Mesenchymal stem cell (in vitro differentiated cells and primary cell): Measurements from ENCODE around the gene GMPPA.

Experiments used
- DNase-seq: peaks from one replicate; pipeline ENCODE4 v3.0.0-alpha.2; 2013
- H2AFZ ChIP-seq: one replicate; pipeline ENCODE4 v1.6.1; 2013; ENCODE audit warnings: low read depth, mild to moderate bottlenecking, control low read depth, inconsistent platforms, low read length, moderate library complexity
- H2AK5ac ChIP-seq: 2 replicates; pipeline ENCODE4 v1.6.1; 2013; ENCODE audit warnings: low read length, moderate library complexity, mild to moderate bottlenecking, inconsistent platforms; ENCODE audit not compliant: severe bottlenecking
- H2BK120ac ChIP-seq: one replicate; pipeline ENCODE4 v1.6.1; 2013; ENCODE audit warnings: low read depth, mild to moderate bottlenecking, inconsistent platforms, low read length, moderate library complexity
- H2BK12ac ChIP-seq, 2 experiments: one replicate each; pipeline ENCODE4 v1.6.1; 2013; ENCODE audit warnings: inconsistent platforms in 2 of 2, low read length in 2 of 2, mild to moderate bottlenecking in 2 of 2, moderate library complexity in 2 of 2, control low read depth in 1 of 2
- H2BK15ac ChIP-seq: one replicate; pipeline ENCODE4 v1.6.1; 2013; ENCODE audit warnings: mild to moderate bottlenecking, low read depth, inconsistent platforms; ENCODE audit not compliant: poor library complexity, severe bottlenecking
- H2BK5ac ChIP-seq: 2 replicates; pipeline ENCODE4 v1.6.1; 2013; ENCODE audit warnings: low read depth, mild to moderate bottlenecking, low read length, control low read depth, inconsistent platforms; ENCODE audit not compliant: poor library complexity, severe bottlenecking
- H3K14ac ChIP-seq, 2 experiments: one replicate each; pipeline ENCODE4 v1.6.1; 2013; ENCODE audit warnings: inconsistent platforms in 2 of 2, low read length in 2 of 2, control low read depth in 1 of 2, mild to moderate bottlenecking in 1 of 2, moderate library complexity in 1 of 2
- H3K18ac ChIP-seq, 2 experiments: one replicate each; pipeline ENCODE4 v1.6.1; 2013; ENCODE audit warnings: inconsistent platforms in 2 of 2, low read length in 2 of 2, control low read depth in 1 of 2, low read depth in 1 of 2, mild to moderate bottlenecking in 1 of 2
- H3K23ac ChIP-seq, 2 experiments: one replicate each; pipeline ENCODE4 v1.6.1; 2013; ENCODE audit warnings: inconsistent platforms in 2 of 2, low read length in 2 of 2, mild to moderate bottlenecking in 2 of 2, moderate library complexity in 2 of 2, control low read depth in 1 of 2
- H3K27ac ChIP-seq: 2 replicates; pipeline ENCODE4 v1.5.1; 2013; ENCODE audit warnings: mild to moderate bottlenecking, moderate library complexity, low read length, control low read depth, inconsistent platforms; ENCODE audit not compliant: poor library complexity, severe bottlenecking
- H3K27me3 ChIP-seq, 2 experiments: 2 replicates each; pipeline versions ENCODE4 v1.6.1 to v1.7.0; 2013; ENCODE audit warnings: low read length in 2 of 2, mild to moderate bottlenecking in 2 of 2, moderate library complexity in 2 of 2, control low read depth in 1 of 2, inconsistent platforms in 1 of 2; ENCODE audit not compliant: control insufficient read depth in 1 of 2, insufficient read depth in 1 of 2
- H3K36me3 ChIP-seq, 2 experiments: 2 replicates each; pipeline versions ENCODE4 v1.6.1 to v1.7.0; 2013; ENCODE audit warnings: low read length in 2 of 2, control low read depth in 1 of 2, inconsistent platforms in 1 of 2, low read depth in 1 of 2, mild to moderate bottlenecking in 1 of 2; ENCODE audit not compliant: insufficient read depth in 2 of 2, control insufficient read depth in 1 of 2
- H3K4ac ChIP-seq, 2 experiments: one replicate each; pipeline ENCODE4 v1.6.1; 2013; ENCODE audit warnings: inconsistent platforms in 2 of 2, low read length in 2 of 2, mild to moderate bottlenecking in 2 of 2, moderate library complexity in 2 of 2, control low read depth in 1 of 2, low read depth in 1 of 2
- H3K4me1 ChIP-seq: 2 replicates; pipeline ENCODE4 v1.6.1; 2013; ENCODE audit warnings: low read depth, low read length, control low read depth; ENCODE audit not compliant: control insufficient read depth, insufficient read depth
- H3K4me2 ChIP-seq: 2 replicates; pipeline ENCODE4 v1.6.1; 2013; ENCODE audit warnings: low read length, mild to moderate bottlenecking, inconsistent platforms; ENCODE audit not compliant: poor library complexity, severe bottlenecking
- H3K4me3 ChIP-seq, 2 experiments: 2 replicates each; pipeline versions ENCODE4 v1.5.1 to v1.7.0; 2013; ENCODE audit warnings: low read length in 2 of 2, mild to moderate bottlenecking in 2 of 2, control low read depth in 1 of 2, low read depth in 1 of 2; ENCODE audit not compliant: insufficient read depth in 1 of 2
- H3K79me1 ChIP-seq: replicated peaks from 2 replicates; pipeline ENCODE4 v1.6.1; 2013; ENCODE audit warnings: mild to moderate bottlenecking, control low read depth, low read length, inconsistent platforms; ENCODE audit not compliant: poor library complexity, severe bottlenecking
- H3K9ac ChIP-seq: 2 replicates; pipeline ENCODE4 v1.7.0; 2013; ENCODE audit warnings: mild to moderate bottlenecking, low read length, moderate library complexity
- H3K9me3 ChIP-seq: 2 replicates; pipeline ENCODE4 v1.7.0; 2013; ENCODE audit warnings: mild to moderate bottlenecking, low read length; ENCODE audit not compliant: control insufficient read depth
- H4K8ac ChIP-seq: one replicate; pipeline ENCODE4 v1.6.1; 2013; ENCODE audit warnings: inconsistent platforms, mild to moderate bottlenecking, low read length, moderate library complexity
- H4K91ac ChIP-seq: one replicate; pipeline ENCODE4 v1.6.1; 2013; ENCODE audit warnings: mild to moderate bottlenecking, low read length, inconsistent platforms
- WGBS: methylation state at CpG from one replicate; pipeline ENCODE4 v1.1.7; 2013; ENCODE audit warnings: mixed read lengths; 5-methylcytosine and 5-hydroxymethylcytosine counted together

The GMPPA gene

DNA sequence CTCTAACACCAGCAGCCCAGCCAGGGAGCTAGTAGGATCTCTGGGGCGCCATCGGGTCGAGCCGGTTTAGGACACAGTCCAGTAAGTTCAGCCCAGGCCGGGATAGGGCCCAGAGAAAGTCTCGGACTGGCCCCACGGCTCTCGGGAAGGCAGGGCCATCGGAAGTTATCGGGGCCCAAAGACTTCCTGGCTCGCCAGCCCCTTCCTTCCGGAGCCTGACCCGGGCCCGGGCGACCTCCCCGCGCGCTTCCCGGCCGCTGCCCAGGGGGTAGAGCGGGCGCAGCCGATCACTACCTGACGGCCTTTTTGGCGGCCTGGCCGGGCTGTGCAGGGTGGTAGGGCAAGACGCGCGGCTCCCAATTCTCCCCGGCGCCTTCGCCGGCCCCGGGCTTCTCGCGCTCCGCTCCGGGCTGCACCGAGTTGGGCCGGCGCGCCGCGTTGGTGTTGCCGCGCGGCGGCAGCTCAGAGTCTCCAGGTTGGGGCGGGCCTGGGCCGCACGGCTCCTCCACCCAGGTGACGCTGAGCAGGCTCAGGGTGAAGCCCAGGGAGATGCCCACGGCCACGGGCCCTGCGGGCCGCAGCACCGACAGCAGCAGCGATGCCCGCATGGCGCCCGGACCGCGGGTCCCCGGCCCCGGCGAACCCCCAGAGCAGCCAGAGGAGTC lies 44.4 kb downstream of the GMPPA start:
- peak overlapping the region in 1 of 2 experiments; percentile 22 for H3K14ac ChIP-seq
- H3K27me3 ChIP-seq, result peaks cover 0 to 3% of the 10 kb centered on the region in 2 experiments
- peak overlapping the region; percentile 53 for H4K8ac ChIP-seq
- H2AK5ac ChIP-seq, result no peak overlapping the region
- H4K91ac ChIP-seq, result peak overlapping the region; percentile 79
- DNase-seq, result peak; percentile 57
- H3K4me1 ChIP-seq, result peaks cover 35% of the 10 kb centered on the region
- H3K4me3 ChIP-seq, result peak overlapping the region; percentile 84 to 95
- peak overlapping the region; percentile 94 for H3K9ac ChIP-seq
- no peaks in the 10 kb centered on the region for H3K9me3 ChIP-seq
- WGBS, result under 1% methylated on average over 62 of the region's 66 CpGs
- peaks cover 41 to 44% of the 10 kb centered on the region in 2 experiments for H3K36me3 ChIP-seq
- no peak overlapping the region for H3K23ac ChIP-seq
- peak overlapping the region; percentile 93 for H2BK15ac ChIP-seq
- no peak overlapping the region for H3K4ac ChIP-seq
- H2AFZ ChIP-seq, result peak overlapping the region; percentile 49
- peak overlapping the region; percentile 83 for H2BK120ac ChIP-seq
- no peak overlapping the region for H2BK5ac ChIP-seq
- peak overlapping the region; percentile 37 to 84 for H3K18ac ChIP-seq
- H3K4me2 ChIP-seq, result peak overlapping the region; percentile 85
- H3K79me1 ChIP-seq, result peaks cover 26% of the 10 kb centered on the region
- peak overlapping the region; percentile 63 for H3K27ac ChIP-seq
- H2BK12ac ChIP-seq, result no peak overlapping the region

DNA sequence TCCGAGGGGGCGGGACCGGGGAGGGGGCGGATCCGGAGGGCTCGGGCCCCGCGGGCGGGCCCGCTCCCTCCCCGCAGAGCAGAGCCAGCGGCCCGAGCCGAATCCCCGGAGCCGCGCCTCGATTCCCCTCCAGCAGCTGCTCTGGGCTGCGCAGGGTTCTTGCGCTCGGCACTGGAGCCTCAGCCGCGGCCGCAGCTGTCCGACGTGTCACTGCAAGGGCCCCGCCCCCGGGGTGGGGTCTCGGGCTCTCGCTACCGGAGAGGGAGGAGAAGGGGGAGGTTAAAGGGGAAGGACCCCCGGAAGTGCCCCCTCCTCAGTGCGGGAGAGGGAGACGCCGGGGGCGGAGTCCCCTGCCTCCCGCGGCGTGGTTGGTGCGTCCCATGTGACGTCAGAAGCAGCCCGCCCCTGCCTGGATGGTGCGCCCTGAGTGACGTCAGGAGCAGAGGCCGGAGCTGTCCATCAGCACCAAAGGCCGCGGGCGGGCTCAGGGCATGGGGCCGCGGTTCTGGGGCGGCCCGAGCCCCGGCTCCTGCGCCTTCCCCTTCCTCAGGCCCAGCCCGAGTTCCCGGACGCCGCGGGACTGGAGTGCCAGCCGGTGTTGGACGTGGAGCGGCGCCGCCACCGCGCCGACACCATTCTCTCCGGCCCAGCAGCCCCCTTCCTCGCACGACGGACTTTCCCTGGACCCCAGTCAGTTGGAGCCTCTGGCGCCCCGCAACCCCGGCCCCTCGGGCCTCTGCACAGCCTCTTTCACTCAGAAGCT lies 45.1 kb downstream of the GMPPA start, which contains the start of the genes CHPF and TMEM198:
Gene CHPF (minus strand): TSS at position 214 of the 763 bp plus-strand sequence. CDS start 271 bp downstream, outside the sequence.
Gene TMEM198 (plus strand): TSS at position 433 of the 763 bp plus-strand sequence. CDS start 700 bp downstream, outside the sequence.
- Histone ChIP-seq H3K27me3 (peaks cover 0 to 3% of the 10 kb centered on the region in 2 experiments), H3K36me3 (peaks cover 39 to 45% of the 10 kb centered on the region in 2 experiments), H2AFZ (peak within 1 kb of the TSS; percentile 49), H2AK5ac (no peak within 1 kb of the TSS), H3K9ac (peak within 1 kb of the TSS; percentile 94), H2BK15ac (peak within 1 kb of the TSS; percentile 93), H3K79me1 (peaks cover 26% of the 10 kb centered on the region), H3K18ac (peak within 1 kb of the TSS; percentile 37 to 84), H4K8ac (peak within 1 kb of the TSS; percentile 53), H3K14ac (peak within 1 kb of the TSS in 1 of 2 experiments; percentile 22), H3K4ac (no peak within 1 kb of the TSS), H3K4me2 (peak within 1 kb of the TSS; percentile 93), H2BK120ac (peak within 1 kb of the TSS; percentile 83), H4K91ac (peak within 1 kb of the TSS; percentile 79), H3K9me3 (no peaks in the 10 kb centered on the region), H3K27ac (peak within 1 kb of the TSS; percentile 63), H3K4me1 (peaks cover 28% of the 10 kb centered on the region), H3K23ac (peak within 1 kb of the TSS in 1 of 2 experiments; percentile 49), H3K4me3 (peak within 1 kb of the TSS; percentile 84 to 95), H2BK5ac (no peak within 1 kb of the TSS), H2BK12ac (no peak within 1 kb of the TSS)
- under 1% methylated on average over 72 of the region's 75 CpGs for WGBS
- DNase-seq, result peak; percentile 98

DNA sequence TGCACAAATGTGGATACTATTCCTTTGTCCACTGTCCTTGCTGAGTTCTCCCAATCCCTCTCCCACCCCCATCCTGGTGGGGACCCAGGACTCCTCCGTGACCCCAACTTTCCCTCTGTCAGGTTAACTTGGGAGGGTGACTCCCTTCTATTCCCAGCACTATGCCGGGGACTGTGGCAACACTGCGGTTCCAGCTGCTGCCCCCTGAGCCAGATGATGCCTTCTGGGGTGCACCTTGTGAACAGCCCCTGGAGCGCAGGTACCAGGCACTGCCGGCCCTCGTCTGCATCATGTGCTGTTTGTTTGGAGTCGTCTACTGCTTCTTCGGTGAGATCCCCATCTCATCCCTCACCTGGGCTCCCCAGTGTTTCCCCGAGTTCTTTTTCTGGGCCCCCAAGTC lies 45.9 kb downstream of the GMPPA start:
- H3K27me3 ChIP-seq, result peaks cover 0 to 3% of the 10 kb centered on the region in 2 experiments
- H4K91ac ChIP-seq, result no peak overlapping the region
- no peak overlapping the region for H3K4ac ChIP-seq
- no peak overlapping the region for H3K27ac ChIP-seq
- peaks cover 18% of the 10 kb centered on the region for H3K79me1 ChIP-seq
- peak overlapping the region; percentile 94 for H3K9ac ChIP-seq
- no peak overlapping the region for H2BK120ac ChIP-seq
- H3K14ac ChIP-seq, result no peak overlapping the region
- H2BK15ac ChIP-seq, result no peak overlapping the region
- H2AK5ac ChIP-seq, result no peak overlapping the region
- no peak overlapping the region for H2BK12ac ChIP-seq
- no peak for DNase-seq
- peak overlapping the region in 1 of 2 experiments; percentile 49 for H3K23ac ChIP-seq
- 69% methylated on average over 9 of the region's 9 CpGs for WGBS
- H3K4me3 ChIP-seq, result peak overlapping the region in 1 of 2 experiments; percentile 95
- H3K4me2 ChIP-seq, result peak overlapping the region; percentile 93
- peaks cover 31 to 37% of the 10 kb centered on the region in 2 experiments for H3K36me3 ChIP-seq
- H3K4me1 ChIP-seq, result peaks cover 21% of the 10 kb centered on the region
- no peak overlapping the region for H2BK5ac ChIP-seq
- H3K18ac ChIP-seq, result no peak overlapping the region
- no peak overlapping the region for H4K8ac ChIP-seq
- H3K9me3 ChIP-seq, result no peaks in the 10 kb centered on the region
- H2AFZ ChIP-seq, result no peak overlapping the region
